M059J (cell line): ENCODE data around the gene RAB28. TPM values are rescaled to one million over a fixed set of nuclear protein-coding genes. Genes with fewer than 3 reads are reported as not detected.

Source experiments
- DNase-seq: peaks from one replicate; pipeline ENCODE4 v3.0.0-alpha.2; 2012; ENCODE audit warnings: low read depth
- total RNA-seq: library from RNA; depleted of rRNA; stranded (reverse); fragments of >200 nt; shearing (Covaris generic); gene quantifications from 2 replicates; pipeline ENCODE4 v1.2.3, GENCODE V29; 2014; rRNA removed

Gene RAB28
- total RNA-seq: 28.5 and 40.2 TPM in 2 replicates

DNA sequence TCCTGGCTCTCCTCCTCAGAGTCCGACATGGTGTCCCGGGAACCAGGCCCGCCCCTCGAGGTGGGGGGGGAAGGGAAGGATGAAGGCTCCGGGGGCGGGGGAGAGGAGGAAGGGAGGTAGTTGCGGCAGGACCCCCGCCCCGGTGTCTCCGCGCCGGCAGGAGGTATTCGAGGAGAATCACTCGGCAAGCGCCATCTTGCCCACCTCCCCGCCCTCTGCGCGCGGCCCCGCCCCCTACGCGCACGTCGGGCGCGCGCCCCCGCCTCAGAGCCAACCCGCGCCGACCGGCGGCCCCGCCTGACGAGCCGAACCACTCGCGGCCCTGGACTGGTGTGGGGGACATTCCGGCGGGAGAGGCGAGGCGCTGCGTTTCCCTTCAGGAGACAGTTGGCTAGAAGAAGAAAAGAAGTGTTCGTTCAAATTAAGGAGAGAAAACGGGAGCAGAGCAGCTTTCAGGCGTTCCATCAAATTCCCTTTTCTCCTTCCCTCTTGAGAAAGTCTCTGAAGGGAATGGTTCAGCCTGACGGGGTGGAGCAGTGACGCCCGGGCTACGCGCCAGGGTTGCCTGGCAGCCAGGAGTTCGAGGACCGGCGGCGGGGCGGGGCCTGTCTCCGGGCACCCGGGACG is at the start of gene RAB28:
Gene RAB28 (minus strand): TSS at position 219 of the 627 bp plus-strand sequence.
- DNase-seq: peak; percentile 89

DNA sequence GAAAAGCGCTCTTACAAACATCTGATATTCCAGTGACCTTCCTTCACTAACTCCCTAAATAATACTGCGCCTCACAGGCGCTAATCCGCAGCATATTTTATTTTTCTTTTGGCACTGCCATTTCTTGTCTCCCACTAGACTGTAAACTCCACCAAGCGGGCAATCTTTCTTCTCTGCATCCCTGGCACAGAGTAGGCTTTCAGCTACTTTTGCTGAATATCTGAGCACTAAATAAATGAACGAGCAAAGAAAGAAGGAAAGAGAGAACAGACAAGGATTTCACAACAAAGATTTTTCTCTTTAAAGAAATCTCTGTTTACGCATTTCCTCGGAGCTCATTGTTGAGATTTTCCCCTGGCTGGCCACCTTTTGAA is 47.5 kb upstream of the RAB28 start:
- DNase-seq: no peak

DNA sequence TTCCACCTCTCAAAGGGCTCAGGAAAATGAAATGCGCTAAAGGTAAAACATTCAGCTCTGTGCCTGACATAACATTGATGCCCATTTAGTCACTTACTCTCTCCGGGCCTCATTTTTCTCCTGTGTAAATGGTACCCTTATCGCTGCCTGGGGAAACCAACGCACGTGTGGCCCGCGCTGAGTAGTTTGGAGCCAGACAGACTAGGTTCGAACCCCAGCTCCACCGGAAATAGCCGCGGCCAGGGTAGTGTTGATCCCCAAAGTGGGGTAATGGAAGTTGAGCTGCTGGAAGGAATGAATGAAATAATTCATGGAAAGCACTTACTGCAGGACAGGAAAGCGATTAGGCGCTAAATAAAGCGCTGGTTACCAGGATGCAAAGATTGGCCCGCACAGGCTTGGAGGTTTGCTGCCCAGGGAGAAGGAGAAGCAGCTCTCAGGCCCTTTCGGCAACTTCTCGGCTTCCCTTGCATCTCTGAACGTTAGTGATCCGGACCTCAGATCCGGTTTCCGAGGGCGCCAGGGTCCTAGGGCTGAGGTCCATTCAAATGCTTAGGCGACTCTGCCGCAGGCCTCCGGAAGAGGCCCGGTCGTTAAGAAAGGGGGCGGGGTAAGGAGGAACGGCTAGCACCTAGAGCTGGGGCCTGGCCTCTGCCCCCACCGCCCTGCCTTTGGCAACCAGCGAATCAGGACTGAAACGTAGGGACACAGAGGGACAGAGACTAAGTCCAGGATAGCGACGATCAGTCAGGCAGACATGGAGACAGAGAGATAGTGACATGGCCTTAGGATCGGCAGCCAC is 46.9 kb upstream of the RAB28 start:
- DNase-seq: no peak

- no peak for DNase-seq
Measured at GRCh38 chr4:13529128-13529919, 45.2 kb upstream of the RAB28 start.

DNA sequence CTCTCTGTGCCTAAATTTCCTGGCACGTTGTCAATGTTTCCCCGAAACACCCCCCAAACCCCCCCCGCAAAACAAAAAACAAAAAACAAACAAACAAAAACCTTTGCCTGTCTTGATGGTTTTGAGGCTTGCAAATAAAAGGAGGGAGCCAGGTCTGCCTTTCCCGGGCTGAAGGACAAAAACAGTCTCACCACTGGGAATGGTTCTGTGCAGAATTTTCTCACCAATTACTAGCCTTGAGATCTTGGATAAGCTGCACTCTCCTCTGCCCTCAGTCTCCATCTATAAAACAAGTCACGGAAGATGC is 44.6 kb upstream of the RAB28 start:
- DNase-seq: no peak

DNA sequence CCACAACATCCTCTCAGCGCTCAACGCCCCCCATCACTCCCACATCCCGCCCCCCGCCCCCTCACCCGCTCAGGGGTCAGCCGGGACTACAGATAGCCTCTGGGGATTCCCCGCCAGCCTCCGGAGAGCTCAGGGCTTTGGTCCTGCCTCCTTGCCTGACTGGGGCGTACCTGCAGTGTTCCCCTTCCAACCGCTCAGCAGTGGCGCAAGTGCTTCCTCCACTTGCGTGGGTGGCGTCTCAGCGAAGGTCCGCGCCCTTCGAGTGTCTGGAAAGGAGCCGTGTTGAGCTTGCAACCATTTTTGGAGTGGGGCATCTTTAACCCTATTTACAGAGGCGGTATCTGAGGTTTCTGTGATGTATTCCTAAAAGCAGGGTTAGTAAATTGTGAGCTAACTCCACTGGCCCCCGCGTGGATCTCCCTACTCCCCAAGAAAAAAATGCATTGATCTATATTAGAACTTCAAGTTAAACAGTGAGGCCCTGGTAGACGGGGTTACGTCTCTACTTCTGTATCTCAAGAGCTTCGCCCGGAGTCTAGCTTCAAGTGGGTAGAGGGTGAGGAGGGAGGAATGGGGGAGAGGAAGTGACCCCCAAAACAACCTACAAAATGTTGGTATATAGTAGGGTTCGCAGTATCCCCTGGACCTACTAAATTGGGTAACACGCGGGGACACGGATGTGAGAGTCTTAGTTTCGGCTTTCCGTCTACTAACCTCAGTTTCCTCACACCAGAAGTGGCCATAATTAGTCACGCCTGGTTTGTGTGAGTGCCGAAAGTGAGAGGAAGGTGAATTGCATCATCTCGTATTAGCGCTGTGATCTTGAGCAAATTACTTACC is 44.1 kb upstream of the RAB28 start:
- DNase-seq: no peak

DNA sequence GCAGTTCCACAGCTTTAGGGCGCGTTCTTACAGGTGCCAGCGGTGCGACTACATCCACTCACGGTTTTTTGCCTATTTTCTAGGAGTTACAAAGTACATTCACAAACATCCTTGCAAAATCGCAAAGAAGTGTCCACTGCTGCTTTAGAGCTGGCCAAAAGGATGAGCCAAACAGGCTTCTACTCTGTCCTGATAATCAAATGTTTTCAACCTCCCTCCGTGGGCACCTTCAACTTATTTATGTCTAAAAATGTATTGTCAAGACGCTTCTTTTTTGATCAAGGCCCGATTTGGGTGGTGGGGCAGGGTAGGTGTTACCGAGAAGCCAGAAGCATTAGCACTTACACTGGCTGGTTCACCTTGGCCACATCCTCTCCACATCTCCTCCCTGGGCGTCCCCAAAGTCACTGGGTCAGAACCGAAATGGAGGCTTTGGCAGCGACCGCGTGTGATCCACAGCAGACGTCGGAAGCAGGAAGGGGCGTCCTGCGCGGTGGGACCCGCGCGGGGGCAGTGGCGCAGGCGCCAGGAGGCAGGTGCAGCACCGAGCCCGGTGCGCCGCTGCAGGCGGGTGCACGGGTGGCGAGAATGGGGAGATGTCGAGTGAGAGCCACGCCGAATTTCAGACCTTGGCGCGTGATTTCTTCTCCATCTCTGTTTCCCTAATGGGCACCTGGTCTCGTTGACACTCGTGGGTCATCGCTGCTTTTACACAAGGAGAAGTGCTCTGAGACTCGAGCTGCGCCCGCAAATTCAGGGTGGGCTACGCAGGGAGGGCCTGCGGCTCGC is 43.2 kb upstream of the RAB28 start:
- DNase-seq: no peak

GRCh38 chr4:13526658-13527057 is 42.5 kb upstream of the RAB28 start:
- DNase-seq: no peak

DNA sequence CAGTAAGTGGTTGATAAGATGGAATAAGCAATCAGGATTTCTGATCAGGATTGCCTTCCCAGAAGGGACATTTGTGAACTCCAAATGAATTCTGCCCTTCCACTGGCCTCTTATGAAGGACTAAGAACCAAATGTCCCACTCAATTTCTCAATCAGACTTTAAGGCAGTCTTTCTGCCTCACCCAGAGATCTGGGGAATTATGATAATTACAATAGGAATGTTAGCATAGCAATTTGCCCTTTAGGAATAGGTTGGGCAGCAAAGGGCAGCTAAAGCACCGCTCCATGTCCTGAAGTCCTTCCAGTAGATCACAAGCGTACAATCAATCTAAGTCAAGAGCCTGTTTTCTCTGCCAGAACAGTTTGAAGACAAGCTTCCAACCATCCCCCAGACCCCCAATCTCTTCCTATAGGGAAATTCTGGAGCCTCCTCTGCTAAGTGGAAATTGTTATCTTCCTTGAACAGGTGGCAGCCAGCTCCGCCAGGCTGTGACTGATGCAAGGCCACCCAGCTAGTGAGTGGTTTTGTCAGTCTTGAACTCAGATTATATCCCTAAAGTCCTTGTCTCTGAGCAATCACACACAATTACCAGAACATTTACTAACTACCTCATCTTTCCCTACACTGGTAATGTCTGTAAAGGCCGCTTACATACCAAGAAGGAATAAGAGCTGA is 41.6 kb upstream of the RAB28 start:
- DNase-seq: no peak

- no peak for DNase-seq
Measured at GRCh38 chr4:13524504-13525243, 40.5 kb upstream of the RAB28 start.

DNA sequence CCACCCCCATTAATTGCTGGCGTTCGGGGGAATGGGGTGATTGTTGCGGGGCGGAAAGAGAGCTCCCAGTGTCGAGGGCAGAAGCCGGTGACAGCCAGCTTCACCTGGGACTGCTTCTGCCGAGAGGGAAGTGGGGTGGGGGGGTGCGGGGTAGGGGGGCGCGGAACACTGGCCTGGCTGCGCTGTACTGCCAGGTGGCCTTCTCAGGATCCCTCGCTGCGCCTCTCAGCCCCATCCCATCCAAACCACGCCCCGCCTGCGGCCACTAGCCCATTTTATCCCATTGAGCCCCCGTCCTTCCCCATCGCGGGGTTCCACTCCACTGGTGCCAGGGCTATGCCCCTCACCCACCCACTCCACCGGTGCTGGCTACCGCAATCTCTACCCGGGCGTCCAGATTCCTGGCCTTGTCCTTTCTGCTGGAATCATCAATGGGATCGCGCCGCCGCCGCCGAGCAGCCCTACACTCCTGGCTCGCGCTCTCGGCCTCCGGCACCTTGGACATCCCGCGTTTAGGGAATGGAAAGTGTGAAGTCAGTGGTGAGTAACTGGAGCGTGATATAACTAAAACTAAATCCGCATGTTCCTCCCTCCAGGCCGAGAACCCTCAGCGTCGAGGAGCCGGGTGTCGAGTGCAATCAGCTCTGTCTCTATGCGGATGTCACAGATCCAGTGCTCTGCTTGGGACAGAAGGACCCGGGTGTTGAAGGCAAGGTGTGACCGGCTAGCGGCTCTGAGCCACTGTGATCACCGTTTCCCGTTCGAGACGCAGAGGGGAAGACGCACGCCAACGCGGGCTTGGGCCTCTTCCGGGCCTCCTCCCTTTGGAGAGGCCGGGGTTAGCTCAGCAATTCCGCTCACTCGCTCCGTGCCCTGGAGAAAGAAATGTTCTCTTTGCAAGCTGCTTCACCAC is 39.7 kb upstream of the RAB28 start:
- no peak for DNase-seq

- DNase-seq: no peak
Measured at GRCh38 chr4:13523105-13523477, 39.0 kb upstream of the RAB28 start.

DNA sequence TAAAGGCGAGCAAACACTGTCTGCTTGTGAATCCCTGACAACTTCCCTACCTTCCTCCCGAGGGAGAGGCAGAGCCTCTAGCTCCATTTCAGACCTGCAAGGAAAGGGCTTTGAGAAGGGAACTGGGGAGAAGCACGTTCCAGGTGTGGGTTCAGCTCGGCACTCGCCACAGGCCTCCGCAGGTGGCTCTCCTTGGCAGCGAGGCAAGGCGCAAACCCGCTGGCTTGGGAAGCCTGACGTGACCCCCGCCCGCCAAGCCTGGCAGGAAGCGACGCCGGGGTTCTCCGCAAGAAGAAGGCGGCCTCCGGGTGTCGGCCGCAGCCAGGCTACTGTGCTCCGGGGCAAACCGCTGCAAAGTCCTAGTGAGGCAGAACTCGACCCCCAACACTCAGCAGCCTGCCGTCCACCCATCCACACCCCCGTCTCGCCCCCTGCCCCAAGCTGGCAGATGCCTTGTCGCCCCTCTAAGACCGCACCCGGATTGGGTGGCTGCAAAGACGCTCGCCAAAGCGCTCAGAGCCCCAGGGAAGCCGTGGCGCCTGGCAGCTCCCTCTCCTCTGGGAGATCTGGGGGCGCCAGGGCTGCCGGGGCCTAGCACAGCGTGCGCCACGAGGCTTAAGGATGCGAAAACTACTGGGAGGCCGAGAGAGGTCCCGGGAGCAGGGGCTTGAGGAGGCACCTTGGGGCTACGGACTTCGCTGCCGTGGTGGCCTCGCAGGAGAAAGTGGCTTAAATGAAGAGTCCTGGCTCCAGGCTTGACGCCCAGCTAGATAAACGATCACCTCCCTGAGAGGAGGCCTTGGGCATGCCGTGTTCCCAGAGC is 38.4 kb upstream of the RAB28 start:
- DNase-seq: peak; percentile 35

- no peak for DNase-seq
Measured at GRCh38 chr4:13521047-13521446, 36.9 kb upstream of the RAB28 start.

DNA sequence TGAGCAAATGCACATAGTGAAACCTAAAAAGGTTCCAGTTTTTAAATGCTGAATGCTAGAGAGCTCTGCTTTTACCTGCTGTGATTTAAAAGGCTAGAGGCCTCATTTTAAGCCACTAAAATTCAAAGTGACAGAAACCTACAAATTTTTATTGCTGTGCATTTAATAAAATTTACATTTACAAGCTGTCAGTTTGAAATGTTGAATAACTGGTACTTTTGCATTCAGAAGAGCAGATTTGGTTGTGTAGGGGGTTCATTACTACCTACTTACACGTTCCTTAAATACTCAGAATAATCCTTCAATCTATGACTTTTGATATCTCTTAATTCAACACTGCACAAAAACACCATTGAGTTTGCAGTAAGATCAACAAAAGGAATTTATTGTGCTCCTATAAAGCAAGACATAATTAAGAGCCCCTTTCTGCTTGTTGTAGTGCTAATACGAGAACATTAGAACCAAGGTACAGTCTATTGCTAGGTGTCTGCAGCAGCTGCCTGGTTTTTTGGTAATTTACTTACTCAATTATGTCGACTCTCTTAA is 32.2 kb upstream of the RAB28 start:
- DNase-seq: no peak

DNA sequence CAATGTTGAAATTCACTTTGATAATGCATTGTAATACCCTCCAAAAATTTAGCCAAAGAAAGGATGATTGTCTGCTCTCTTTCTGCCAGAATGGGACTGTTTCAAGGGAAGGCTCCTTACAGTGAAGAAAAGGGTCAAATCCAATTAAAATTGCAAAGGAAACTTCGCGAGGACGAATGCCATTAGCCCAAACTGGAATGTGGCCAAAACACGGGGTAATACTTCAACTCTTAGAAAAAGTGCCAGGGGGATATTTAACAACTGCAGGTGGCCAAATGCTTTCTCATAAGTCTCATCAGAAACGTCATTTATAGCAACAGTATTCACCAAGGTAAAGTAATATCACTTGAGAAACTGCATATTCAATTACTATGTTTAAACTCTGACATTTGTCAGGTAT is 31.1 kb upstream of the RAB28 start:
- no peak for DNase-seq

DNA sequence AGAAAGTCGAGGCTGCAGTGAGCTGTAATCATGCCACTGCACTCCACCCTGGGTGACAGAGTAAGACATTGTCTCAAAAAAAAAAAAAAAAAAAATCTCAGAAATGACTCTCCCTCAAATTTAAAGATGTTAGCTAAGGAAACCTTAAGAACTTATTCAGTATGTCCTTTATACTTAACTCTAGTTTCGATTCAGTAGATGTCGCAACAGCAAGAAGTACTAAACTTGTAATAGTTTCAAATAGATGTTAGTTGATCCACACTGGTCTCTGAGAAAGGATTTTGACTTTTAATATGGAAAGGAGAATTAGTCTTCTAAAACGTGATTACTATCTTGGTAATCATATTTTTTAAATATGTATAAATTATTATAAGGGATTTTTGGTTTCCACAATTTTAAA is 30.6 kb upstream of the RAB28 start:
- DNase-seq: no peak

DNA sequence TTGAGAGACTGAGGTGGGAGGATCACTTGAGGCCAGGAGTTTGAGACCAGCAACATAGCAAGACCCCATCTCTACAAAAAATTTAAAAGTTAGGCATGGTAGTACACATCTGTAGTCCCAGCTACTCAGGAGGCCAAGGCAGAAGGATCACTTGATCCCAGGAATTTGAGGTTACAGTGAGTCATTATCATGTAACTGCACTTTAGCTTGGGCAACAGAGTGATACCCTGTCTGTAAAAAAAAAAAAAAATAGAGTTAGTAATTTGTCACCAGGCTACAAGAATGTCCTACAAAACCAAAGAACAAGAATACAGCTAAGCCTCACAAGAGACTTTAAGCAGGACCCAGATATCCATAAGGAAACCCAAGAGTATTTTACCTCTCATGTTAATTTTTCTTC is 27.0 kb upstream of the RAB28 start:
- peak; percentile 51 for DNase-seq
